Myocyte (in vitro differentiated cells): ENCODE measurements around the gene PGLYRP1. TPM values are rescaled to one million over a fixed set of nuclear protein-coding genes. Genes with fewer than 3 reads are reported as not detected.

ENCODE experiments used
- DNase-seq: peaks from one replicate; pipeline ENCODE4 v3.0.0-alpha.2; 2012; ENCODE audit warnings: low read depth
- total RNA-seq: library from RNA; depleted of rRNA; stranded (reverse); fragments of >200 nt; gene quantifications from 2 replicates; pipeline ENCODE4 v1.2.3, GENCODE V29; 2014

The PGLYRP1 gene
- total RNA-seq, 1 donor from 2014 or later, result not detected

- DNase-seq, result no peak
Measured at GRCh38 chr19:46032597-46033025, 9.8 kb upstream of the PGLYRP1 start.

- DNase-seq, result peak; percentile 92
Measured at GRCh38 chr19:46031781-46032596, 9.1 kb upstream of the PGLYRP1 start.

- peak; percentile 56 for DNase-seq
Measured at GRCh38 chr19:46030812-46031550, 8.1 kb upstream of the PGLYRP1 start.

GRCh38 chr19:46025835-46026234, 3.0 kb upstream of the PGLYRP1 start:
- DNase-seq, result no peak

- no peak for DNase-seq
Measured at GRCh38 chr19:46023311-46023779, 492 bp upstream of the PGLYRP1 start.

GRCh38 chr19:46022061-46022430, 807 bp downstream of the PGLYRP1 start:
- DNase-seq, result no peak

- no peak for DNase-seq
Measured at GRCh38 chr19:46021531-46022041, 1.3 kb downstream of the PGLYRP1 start.

- DNase-seq, result no peak
Measured at GRCh38 chr19:46020819-46021125, 2.1 kb downstream of the PGLYRP1 start.

GRCh38 chr19:46019270-46019669, 3.6 kb downstream of the PGLYRP1 start:
- no peak for DNase-seq

- DNase-seq, result no peak
Measured at GRCh38 chr19:46018729-46019251, 4.1 kb downstream of the PGLYRP1 start.

GRCh38 chr19:46017874-46018675, 4.8 kb downstream of the PGLYRP1 start:
- no peak for DNase-seq

GRCh38 chr19:46017095-46017429, 5.8 kb downstream of the PGLYRP1 start:
- DNase-seq, result no peak

- DNase-seq, result peak; percentile 79
Measured at GRCh38 chr19:46016426-46017094, 6.3 kb downstream of the PGLYRP1 start.

GRCh38 chr19:46015687-46016425, 7.0 kb downstream of the PGLYRP1 start:
- DNase-seq, result no peak

GRCh38 chr19:46014941-46015686, 7.7 kb downstream of the PGLYRP1 start:
- no peak for DNase-seq

GRCh38 chr19:46014534-46014933, 8.3 kb downstream of the PGLYRP1 start:
- DNase-seq, result no peak

- DNase-seq, result peak; percentile 66
Measured at GRCh38 chr19:46009530-46010510, 13.0 kb downstream of the PGLYRP1 start.

- DNase-seq, result no peak
Measured at GRCh38 chr19:46006411-46006810, 16.4 kb downstream of the PGLYRP1 start.
